ENCODE data around the gene EGLN1.

GRCh38 chr1:231444059-231444458, 22.0 kb upstream of the EGLN1 start:
- TF ChIP-seq, protein P1, sequence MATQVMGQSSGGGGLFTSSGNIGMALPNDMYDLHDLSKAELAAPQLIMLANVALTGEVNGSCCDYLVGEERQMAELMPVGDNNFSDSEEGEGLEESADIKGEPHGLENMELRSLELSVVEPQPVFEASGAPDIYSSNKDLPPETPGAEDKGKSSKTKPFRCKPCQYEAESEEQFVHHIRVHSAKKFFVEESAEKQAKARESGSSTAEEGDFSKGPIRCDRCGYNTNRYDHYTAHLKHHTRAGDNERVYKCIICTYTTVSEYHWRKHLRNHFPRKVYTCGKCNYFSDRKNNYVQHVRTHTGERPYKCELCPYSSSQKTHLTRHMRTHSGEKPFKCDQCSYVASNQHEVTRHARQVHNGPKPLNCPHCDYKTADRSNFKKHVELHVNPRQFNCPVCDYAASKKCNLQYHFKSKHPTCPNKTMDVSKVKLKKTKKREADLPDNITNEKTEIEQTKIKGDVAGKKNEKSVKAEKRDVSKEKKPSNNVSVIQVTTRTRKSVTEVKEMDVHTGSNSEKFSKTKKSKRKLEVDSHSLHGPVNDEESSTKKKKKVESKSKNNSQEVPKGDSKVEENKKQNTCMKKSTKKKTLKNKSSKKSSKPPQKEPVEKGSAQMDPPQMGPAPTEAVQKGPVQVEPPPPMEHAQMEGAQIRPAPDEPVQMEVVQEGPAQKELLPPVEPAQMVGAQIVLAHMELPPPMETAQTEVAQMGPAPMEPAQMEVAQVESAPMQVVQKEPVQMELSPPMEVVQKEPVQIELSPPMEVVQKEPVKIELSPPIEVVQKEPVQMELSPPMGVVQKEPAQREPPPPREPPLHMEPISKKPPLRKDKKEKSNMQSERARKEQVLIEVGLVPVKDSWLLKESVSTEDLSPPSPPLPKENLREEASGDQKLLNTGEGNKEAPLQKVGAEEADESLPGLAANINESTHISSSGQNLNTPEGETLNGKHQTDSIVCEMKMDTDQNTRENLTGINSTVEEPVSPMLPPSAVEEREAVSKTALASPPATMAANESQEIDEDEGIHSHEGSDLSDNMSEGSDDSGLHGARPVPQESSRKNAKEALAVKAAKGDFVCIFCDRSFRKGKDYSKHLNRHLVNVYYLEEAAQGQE (IDR thresholded peaks at IDR 0.05; ENCODE audit: low read depth, low read length) = no peak
- TF ChIP-seq, protein P2, sequence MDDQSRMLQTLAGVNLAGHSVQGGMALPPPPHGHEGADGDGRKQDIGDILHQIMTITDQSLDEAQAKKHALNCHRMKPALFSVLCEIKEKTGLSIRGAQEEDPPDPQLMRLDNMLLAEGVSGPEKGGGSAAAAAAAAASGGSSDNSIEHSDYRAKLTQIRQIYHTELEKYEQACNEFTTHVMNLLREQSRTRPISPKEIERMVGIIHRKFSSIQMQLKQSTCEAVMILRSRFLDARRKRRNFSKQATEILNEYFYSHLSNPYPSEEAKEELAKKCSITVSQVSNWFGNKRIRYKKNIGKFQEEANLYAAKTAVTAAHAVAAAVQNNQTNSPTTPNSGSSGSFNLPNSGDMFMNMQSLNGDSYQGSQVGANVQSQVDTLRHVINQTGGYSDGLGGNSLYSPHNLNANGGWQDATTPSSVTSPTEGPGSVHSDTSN (IDR thresholded peaks at IDR 0.05) = no peak
- TF ChIP-seq TAF1 (IDR thresholded peaks at IDR 0.05; ENCODE audit: borderline replicate concordance, low read depth, low read length) (no peak), POLR2AphosphoS5 (IDR thresholded peaks at IDR 0.05; ENCODE audit: low read depth, low read length) (no peak)
- TF ChIP-seq, protein P3, sequence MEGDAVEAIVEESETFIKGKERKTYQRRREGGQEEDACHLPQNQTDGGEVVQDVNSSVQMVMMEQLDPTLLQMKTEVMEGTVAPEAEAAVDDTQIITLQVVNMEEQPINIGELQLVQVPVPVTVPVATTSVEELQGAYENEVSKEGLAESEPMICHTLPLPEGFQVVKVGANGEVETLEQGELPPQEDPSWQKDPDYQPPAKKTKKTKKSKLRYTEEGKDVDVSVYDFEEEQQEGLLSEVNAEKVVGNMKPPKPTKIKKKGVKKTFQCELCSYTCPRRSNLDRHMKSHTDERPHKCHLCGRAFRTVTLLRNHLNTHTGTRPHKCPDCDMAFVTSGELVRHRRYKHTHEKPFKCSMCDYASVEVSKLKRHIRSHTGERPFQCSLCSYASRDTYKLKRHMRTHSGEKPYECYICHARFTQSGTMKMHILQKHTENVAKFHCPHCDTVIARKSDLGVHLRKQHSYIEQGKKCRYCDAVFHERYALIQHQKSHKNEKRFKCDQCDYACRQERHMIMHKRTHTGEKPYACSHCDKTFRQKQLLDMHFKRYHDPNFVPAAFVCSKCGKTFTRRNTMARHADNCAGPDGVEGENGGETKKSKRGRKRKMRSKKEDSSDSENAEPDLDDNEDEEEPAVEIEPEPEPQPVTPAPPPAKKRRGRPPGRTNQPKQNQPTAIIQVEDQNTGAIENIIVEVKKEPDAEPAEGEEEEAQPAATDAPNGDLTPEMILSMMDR (IDR thresholded peaks at IDR 0.05) = no peak

All from SK-N-SH (cell line).